ENCODE data around the gene SORBS1.

Gene SORBS1

DNA sequence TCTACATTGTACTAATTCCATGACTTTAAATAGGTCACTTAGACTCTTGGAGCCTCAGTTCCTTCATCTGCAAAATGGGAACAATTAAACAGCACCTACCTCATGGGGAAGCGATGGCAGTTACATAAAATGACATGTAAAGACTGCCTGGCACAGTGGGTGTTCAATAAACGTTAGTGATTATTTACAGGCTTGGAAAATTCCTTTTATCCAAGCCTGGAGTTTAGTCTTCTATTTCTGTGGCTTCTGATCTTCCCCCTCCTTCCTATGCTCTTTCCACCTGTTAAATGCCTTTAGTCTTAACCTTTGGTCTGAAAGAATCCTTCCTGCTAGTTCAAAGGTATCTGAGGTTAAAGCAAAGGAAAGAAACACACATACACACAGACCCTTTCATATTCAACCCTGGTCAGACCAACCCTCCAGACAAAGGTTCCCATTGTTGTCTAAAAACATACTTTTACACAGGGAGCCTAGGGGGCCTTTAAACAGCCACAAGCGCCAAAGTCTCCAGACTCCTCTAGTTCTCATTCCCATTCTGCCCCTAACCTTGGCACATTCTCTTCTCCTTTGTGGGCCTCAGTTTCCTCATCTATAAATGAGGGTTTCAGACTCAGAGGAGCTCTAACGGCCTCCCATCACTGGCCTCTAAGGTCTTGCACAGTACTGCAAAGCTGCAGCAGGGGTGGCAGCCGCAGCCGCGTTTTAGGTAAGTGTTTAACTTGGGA, 21.4 kb downstream of the SORBS1 start:
- no peak for DNase-seq (ENCODE audit: low read depth)

DNA sequence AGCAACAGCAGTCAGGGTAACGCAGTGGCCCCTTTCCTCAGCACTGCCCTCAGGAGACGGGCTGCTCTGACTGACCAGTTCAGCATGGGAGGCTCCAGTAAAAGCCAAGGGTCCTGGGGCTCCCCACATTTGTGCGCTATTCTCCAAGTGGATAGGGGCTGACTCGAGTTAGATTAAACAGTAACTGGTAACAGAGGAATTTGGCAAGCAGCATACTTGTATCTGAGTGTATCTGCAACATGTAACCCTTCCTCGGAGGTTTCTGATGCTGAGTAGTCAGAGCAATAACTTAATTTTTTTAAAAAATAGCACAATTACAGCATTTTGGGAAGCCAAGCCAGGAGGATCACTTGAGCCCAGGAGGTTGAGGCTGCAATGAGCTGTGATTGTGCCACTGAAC, 22.8 kb downstream of the SORBS1 start:
- no peak for DNase-seq (ENCODE audit: low read depth)

DNA sequence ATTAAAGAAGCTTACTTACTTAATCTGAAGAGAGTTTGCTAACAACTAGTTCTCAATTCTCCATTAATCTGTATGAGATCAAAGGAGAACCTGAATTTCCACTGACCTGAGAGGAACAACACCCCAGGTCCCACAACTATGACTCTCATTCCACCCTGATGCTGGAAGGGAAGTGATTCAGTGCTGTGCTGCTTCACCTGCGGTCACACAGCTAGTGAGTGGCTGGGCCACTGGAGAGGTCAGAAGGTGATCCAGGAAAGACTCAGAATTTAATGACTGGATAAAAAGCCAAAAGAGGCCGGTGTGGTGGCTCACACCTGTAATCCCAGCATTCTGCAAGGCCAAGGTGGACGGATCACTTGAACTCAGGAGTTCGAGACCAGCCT, 23.6 kb downstream of the SORBS1 start:
- DNase-seq (ENCODE audit: low read depth) = no peak

DNA sequence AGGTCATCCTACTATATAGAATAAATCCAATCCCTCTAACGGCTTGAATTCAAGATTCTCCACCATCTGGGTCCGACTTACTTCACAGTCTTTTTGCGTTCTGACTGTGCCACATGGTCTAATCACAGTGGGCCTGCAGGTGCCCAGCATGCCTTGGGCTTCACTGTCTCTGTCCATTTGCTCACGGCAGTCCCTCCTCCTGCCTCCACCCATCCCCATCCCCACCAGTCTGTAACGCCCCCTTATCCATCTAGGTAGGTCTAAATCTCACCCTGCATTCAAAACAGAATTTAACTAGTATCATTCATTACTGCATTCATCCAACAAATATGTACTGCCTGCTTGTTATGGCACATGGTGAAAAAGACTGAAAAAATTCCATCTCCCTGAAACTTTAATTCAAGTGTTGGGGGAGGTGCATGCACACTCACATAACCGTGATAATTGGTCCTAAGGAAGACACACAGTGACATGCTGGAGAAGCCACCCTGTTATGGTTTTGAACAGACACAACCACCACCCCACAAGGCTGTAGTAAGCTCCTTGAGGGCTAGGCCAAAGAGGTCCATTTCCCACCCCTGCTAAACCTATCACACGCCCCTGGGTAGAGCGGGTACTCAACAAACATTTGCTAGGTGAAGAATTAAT, 24.2 kb downstream of the SORBS1 start:
- no peak for DNase-seq (ENCODE audit: low read depth)

DNA sequence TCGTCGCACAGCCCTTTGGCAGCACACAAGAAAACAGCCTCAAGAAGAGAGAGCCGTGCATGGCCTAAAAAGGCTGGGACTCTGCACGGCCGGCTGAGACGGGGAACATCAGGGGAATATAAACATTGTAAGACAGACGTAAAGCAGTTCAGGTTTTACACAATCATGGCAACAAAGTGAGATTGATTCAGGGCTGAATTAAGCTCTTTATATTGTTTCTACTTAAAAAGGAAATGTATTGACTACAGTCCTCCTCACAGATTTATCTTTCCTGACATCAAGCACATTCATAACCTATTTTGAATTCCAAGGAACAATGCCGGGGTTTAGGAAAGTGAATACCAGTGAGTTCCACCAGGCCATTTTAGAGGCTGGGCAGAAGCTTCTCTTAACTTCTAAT, 25.2 kb downstream of the SORBS1 start:
- DNase-seq (ENCODE audit: low read depth) = no peak

DNA sequence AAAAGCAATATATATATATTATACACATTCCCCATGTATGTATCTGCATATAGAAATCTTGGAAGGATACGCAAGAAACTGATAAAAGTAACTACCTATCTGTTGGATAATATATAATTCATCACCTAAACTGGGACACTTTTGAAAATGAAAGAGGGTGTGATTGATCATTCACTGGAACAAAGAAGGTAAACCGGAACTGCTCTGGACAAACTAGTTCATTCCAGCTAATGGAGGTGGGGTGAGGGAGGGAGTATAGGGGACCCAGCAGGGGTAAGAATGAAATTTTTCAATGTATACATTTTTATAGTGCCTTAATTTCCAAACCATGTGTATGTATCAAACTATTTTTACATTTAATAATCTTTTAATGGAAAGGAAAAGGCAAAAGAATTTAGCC, 25.6 kb downstream of the SORBS1 start:
- no peak for DNase-seq (ENCODE audit: low read depth)

DNA sequence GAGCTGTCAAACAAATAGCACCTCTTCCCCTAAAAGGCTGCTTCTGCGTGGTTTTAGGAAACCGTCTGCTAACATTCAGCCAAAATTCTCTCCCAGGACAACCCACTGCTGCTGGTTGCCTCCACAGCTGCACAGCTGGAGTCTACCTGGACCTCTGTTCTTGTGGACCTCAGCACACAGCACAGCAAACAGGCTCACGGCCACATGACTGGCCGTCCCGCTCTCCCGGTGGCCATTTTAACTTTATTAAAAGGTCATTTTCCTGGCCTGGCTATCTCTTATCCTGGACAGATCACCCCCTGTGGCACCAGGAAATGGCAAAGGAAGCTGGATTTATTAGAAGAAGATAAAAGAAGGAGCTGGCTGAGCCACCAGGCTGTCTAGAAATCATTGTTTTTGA, 27.6 kb downstream of the SORBS1 start:
- no peak for DNase-seq (ENCODE audit: low read depth)

DNA sequence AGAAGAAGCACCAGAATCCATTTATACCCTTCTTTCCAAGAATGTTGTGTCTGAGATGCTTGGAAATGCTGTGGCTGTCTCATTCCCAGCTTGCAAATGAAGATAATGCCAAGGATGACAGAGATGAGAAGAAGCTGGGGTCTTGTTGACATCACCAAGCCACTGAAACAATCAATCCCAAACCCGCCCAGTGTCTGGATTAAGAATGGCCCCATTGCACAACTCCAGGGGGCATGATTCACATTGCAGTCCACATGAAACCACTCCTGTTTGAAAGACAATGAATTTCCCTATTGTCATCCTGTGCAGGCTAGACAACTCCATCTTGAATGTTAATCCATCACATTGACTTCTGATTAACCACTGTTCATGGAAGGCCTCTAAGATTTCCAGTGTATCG, 28.6 kb downstream of the SORBS1 start:
- no peak for DNase-seq (ENCODE audit: low read depth)

DNA sequence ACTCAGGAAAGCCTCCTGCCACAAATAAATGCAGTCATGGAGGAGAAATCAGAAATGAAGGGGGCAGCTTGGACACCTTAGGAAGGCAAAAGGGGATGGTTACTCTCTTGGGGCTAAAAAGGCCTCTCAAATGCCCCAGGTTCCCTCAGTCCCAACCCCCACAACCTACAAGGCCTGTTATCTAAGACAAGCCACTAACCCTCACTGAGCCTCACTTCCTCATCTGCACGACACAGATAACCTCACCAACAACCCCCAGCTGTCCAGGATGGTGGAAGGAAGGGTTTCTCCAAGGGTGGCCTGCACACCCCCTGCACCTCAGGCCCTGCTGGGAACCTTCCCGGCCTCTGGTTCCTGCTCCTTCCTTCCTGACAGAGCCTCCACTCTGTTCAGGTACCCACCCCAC, 29.2 kb downstream of the SORBS1 start:
- DNase-seq (ENCODE audit: low read depth) = no peak

DNA sequence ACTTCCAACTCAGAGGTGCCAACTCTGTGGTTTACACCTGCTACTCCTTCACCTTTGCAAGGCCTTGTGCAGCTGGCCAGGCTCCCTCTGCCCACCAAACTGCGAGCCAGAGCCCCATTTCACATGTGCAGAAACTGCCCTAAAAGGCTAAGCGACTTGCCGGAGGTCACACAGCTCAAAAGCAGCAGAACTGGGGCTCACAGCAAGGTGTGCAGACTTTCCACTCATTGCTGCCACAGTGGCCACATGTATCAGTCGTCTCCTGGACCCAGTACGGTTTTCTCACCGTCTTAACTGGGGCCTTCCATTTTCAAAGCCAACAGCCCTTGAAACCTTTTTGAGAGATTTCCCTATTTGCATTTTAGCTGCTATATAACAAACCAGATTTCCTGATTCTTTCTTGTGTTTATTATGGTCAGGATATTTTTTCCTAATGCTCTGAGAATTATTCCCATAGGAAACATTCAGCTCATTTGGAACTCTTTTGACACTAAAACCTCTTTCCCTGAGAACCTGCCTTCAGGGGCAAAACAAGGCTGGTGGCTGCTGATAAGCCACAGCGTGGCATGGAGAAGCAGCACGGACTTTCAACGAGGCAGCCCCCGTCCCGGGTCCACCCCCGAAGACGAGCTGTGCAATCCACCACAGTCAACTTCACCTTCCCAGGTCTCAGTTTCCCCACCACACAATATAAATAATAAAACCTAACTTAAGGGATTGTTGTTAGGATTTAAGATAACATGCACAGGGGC, 29.9 kb downstream of the SORBS1 start:
- DNase-seq (ENCODE audit: low read depth) = no peak

DNA sequence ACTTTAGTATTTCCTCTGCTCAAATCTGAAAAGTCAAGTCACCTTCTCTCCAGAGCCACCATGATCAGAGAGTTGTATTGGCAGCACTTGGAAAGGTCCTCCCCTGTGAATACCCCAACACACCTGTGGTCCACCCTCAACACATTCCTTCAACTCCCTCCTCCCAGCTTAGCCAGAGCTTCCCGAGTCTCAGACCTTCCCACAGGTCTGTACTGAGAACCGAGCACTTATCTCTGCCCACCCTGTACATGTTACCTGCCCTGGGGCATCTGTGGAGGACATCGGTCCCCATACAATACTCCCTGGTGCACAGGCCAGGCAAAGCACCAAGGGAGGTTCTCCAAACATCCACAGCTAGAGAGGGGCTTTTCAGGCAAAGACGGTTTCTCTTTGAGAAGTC, 30.6 kb downstream of the SORBS1 start:
- no peak for DNase-seq (ENCODE audit: low read depth)

DNA sequence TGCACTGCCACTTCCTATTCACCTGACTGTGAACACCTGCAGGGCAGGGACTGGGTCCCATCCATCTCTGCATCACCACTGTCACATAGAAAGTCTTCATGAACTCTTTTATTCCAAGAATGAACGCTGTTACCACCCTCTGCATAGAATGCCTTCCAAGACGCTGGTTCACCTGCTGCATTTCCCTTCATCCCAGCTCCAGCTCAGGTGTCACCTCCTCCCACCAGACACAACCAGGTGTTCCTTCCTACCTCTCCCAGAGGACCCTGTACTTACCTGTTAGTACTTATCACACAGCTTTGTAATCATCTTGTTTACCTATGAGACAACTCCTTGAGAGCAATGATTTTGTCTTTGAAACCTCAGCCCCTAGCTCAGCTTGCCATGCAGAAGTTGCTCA, 31.1 kb downstream of the SORBS1 start:
- no peak for DNase-seq (ENCODE audit: low read depth)

DNA sequence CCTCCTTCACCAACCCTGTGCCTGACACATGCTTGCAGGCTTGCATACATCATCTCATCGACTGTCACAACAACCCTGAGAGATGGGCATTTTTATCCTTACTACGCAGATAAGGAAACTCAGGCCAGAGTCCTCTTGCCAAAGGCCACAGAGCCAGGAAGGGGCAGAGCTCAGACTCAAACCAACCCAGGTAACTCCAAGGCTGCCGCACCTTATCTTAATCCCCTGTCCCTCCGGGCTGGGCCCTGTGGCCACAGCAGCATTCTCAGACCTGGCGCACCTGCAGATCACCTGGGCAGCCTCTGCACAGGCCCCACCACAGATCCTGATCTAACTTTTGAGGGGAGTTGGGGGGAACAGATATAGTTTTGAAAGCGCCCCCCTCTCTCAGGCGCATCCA, 35.1 kb downstream of the SORBS1 start:
- DNase-seq (ENCODE audit: low read depth) = no peak

DNA sequence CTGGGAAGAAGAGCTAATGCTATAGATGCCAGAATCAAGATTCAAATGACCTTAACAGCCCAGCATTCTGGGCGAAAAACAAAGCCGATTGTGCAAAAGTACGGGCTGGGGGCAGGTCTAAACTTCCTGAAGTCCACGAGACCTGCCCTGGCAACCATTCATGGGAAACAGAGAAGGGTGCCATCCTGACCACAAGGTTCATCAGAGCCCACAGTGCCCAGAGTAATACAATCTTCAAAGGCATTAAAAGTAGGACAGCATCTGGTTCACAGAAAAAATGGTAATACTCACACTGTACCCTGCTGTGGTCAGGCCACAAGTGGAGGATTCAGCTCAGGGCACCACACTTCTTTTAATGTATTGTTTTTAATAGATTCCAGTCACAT, 36.1 kb downstream of the SORBS1 start:
- no peak for DNase-seq (ENCODE audit: low read depth)

DNA sequence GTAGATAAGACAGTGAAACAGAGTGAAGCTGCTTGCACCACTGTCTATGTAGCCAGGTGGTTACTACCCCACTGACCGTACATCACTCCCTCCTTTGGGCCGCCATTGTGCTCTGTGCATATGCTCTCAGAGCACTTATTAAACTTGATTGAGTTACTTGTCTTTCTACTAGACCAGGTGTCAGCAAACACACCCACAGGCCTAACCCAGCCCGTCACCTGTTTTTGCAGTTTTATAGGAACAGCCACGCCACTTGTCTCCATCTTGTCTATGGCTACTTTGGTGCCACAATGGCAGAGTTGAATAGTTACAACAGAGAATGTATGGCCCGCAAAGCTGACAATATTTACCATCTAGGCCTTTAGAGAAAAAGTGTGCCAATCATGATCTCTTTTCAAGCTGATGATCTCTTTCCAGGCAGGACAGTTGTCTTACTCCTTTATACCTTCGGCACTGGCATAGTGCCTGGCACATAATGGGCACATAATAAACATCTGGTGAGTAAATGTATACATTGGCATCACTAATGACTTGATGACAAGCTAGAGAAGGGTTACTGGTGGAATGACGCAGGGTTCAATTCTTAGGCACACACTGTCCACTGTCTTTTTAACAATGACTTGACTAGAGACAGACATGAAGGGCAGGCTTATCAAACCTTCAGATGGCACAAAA, 36.7 kb downstream of the SORBS1 start:
- no peak for DNase-seq (ENCODE audit: low read depth)

DNA sequence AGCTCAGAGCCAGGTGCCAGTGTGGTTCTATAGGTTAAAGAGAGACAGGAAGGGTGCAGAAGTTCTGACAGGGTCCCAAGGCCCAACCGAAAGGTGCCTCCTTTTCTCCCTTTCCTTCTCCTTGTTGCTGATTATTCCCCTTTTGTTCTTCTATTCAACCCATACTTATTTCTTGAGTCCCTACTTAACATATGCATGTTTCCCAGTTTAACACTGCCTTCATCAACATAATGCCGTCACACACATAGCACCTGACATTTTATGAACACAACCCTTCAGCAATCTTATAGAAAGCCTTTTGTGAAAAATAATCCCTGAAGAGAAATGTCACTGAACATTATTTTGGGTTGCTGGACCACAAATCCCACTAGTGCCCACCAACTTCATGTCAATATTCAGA, 39.1 kb downstream of the SORBS1 start:
- no peak for DNase-seq (ENCODE audit: low read depth)

DNA sequence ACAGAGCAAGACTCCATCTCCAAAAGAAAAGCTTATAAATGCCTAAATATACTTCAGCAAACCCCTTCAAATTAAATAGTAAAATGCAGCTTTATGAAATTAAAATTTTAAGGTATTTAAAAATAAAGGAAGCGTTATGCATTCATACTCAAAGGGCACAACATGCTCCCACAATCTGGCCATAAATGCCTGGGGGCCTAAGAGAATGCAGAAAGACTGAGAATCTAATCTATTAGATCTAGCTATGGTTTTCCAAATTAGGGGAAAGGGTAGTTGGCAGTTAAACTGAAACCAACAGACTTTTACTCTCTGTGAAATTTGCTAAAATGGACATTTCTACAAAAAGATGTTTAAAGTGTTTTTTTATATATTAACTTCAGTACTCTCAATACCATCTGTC, 40.6 kb downstream of the SORBS1 start:
- DNase-seq (ENCODE audit: low read depth) = no peak

DNA sequence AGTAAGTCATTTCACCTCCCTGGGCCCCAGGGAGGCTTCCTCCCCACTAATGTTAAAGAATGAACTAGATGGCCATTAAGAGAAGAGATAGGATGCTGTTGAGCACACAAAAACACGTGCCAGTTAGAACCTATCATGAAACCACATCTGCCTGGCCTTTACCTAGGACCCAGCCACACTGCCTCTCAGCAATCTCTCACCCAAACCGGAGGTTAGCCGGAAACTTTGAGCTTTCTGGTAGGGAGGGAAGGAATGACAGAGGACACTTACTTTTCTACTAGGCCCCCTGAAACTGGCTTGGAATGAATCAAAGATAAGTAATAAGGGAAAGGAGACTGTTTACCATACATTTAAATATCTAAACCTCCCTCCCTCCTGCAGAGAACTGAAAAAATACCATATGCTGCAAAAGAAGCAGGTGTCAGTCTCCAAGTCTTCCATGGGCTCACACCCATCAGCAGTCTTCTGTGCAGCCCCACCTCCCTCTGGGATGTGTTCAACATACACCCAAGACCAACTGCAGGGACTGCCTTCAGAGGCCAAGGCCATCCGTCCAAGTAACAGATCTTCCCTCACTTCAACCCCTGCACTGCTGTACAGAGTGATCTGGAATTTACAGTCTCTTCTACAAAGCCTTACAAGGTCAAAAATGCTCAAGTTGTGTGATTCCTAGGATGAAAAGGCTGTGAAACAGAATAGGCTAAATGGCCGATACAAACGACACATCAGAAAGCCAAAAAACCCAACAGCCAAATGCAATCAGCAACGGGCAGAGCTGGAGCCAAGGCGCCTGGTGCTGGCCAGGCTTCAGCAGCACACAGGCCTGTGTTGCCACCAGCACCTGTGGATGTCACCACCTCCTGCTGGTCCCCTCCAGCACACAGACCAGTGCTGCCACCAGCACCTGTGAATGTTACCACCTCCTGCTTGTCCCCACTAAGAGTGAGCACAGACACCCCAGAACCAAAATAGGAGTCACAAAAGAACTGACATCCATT, 42.4 kb downstream of the SORBS1 start:
- DNase-seq (ENCODE audit: low read depth) = no peak

DNA sequence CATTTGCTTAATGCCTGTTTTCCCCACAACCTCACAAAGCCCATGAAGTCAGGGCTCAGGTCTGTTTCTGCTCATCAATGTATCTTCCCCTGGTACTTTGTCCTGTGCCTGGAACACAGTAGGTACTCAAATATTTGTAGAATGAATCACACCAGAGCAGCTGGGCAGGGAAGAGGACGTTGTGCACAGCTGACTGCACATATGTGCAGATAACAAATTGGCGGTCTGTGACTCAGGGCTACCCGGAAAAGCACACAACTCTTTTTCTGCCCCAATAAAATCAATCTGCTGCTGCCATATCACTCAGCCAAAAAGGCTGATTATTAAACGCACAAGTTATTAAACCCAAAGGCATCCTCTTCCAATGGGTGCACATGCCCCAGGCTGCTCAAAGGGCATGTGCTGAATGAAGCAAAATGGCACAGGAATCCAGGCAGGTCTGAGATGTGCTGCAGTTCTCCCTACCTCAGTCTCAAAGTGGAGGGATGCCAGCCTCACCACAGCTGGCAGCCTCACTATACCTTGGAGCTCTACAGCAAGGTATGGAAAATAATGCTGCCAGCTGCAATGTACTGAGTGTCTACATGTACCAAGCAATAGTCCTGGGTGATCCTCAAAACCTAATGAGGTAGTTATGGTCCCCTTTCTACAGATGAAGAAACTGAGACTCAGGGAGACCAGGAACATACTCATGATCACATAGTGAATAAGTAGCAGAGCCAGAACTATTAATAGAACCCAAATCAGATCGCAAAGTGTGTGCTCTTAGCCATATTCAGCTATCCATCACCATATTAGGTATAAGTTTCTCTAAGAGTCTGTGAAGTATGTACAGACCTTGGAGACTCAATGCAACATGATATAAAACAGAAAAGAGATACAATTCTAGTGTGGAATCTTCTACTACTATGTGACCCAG, 43.4 kb downstream of the SORBS1 start:
- DNase-seq (ENCODE audit: low read depth) = no peak

DNA sequence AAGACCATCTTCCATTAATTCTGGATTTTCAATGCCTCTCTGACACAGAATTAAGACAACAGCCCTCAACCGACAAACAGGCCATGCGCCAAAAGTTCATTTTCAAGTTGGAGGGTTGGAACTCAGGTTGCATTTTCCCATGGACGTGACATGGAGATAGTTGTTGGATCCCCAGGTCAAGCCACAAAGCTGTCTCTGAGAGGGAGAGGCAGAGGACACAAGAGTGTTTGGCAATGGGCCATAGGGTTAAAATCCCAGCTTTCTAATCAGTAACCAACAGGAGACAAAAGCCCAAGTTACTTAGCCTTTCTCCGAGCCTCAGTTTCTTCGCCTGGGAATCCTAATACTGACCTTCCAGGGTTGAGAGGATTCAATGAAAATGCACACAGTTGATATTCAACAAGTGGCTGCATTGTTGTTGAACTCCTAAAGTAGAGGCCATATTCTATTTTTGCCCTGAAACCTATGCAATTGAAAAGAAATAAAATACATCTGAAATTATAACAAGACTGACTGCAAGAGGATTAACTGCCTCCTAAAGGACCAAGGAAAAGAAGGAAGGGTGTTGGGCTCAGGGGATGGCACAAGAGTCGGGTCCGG, 44.3 kb downstream of the SORBS1 start:
- no peak for DNase-seq (ENCODE audit: low read depth)

Measured in T follicular helper cell (primary cell).